ENCODE measurements around the gene RETN.

- TF ChIP-seq CTCF (IDR thresholded peaks at IDR 0.05; ENCODE audit: low read depth, low read length, poor library complexity, severe bottlenecking) (no peak), EZH2phosphoT487 (IDR thresholded peaks at IDR 0.05; ENCODE audit: borderline replicate concordance, low read length) (no peak)
Measured at GRCh38 chr19:7676854-7677253, 8.0 kb downstream of the RETN start, which contains the start of gene MCEMP1.
